PFSK-1 (cell line): ENCODE results near the gene LENG8.

Experiments
- FOXP2 ChIP-seq: optimal IDR thresholded peaks from 2 replicates; pipeline ENCODE3; 2011; ENCODE audit warnings: borderline replicate concordance, control low read depth, inconsistent platforms; ENCODE audit not compliant: insufficient read depth; ENCODE audit errors: extremely low read length, extremely low read depth
- POLR2AphosphoS5 ChIP-seq: IDR thresholded peaks from 2 replicates; pipeline ENCODE4 v1.6.1; 2012; ENCODE audit warnings: low read depth, mild to moderate bottlenecking, control low read depth, low read length, moderate library complexity
- REST ChIP-seq, 2 experiments: IDR thresholded peaks; 2 replicates each; pipeline versions ENCODE4 v1.6.1 to v1.8.0; 2011 to 2012; ENCODE audit warnings: low read depth in 2 of 2, low read length in 2 of 2, control low read depth in 1 of 2, inconsistent platforms in 1 of 2, mild to moderate bottlenecking in 1 of 2, moderate library complexity in 1 of 2; ENCODE audit not compliant: insufficient read depth in 1 of 2
- SIN3A ChIP-seq: IDR thresholded peaks from 2 replicates; pipeline ENCODE4 v1.6.1; 2012; ENCODE audit warnings: mild to moderate bottlenecking, low read length, moderate library complexity, borderline replicate concordance; ENCODE audit not compliant: insufficient read depth
- TAF1 ChIP-seq: IDR thresholded peaks from 2 replicates; pipeline ENCODE4 v1.6.1; 2012; ENCODE audit warnings: low read length, control low read depth, borderline replicate concordance; ENCODE audit not compliant: insufficient read depth

Gene LENG8

GRCh38 chr19:54415208-54415900, 33.6 kb upstream of the LENG8 start, which contains the start of gene TTYH1:
TTYH1 (plus strand) TSS chr19:54415464; CDS start chr19:54415553, 89 bp downstream.
- no peak for TF ChIP-seq FOXP2
- TF ChIP-seq REST (IDR thresholded peaks at IDR 0.05; ENCODE audit: insufficient read depth in 1 of 2, low read depth in 2 of 2, low read length in 2 of 2) = no peak
- no peak for TF ChIP-seq SIN3A
- no peak for TF ChIP-seq POLR2AphosphoS5
- TF ChIP-seq TAF1 = no peak

GRCh38 chr19:54415901-54416673, 32.9 kb upstream of the LENG8 start:
- TF ChIP-seq REST (IDR thresholded peaks at IDR 0.05; ENCODE audit: insufficient read depth in 1 of 2, low read depth in 2 of 2, low read length in 2 of 2) (no peak), FOXP2 (no peak), TAF1 (no peak), POLR2AphosphoS5 (no peak), SIN3A (no peak)

GRCh38 chr19:54416695-54417491, 32.1 kb upstream of the LENG8 start:
- TF ChIP-seq TAF1 (no peak), REST (IDR thresholded peaks at IDR 0.05; ENCODE audit: insufficient read depth in 1 of 2, low read depth in 2 of 2, low read length in 2 of 2) (no peak), POLR2AphosphoS5 (no peak), SIN3A (no peak), FOXP2 (no peak)

DNA sequence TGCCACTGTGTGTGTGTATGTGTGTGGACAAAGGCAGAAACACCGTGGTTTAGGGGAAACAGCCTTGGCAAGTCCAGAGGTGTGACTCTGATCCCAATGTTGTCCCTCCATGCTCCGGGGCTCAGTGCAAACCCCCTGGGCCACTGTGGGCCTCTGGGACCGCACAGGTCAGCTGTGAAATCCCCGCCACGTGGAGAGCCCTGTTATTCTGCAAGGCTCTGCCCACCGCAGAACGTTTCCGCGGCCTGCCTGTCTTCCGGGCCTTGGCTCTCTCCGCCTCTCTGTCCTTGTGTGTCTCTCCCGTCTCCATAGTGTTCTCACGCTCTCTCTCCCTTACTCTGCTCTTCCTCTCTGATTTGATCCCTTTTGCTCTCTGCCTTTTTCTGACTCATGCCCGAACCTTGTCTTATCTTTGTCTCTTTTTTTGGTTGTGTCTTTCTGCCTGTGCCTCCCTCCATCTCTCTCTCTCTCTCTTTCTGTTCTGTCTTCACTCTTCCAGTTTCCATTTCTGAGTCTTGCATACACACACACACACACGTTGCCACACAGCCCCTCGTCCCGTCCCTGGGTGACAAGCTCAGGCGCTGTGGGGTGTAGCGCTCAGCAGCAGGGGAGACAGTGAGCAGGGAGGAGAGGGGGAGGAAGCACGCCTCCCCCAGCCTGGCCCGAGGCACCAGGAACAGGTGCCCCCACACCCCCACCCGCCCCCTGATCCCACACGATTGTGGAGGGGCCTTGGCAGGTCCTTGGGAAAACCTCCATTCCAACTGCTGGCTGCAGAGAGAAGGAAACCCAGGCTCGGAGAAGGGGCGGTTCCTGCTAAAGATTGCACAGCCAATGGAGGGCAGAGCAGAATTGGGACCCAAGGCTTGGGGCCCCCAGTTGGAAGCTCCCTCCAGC, 30.7 kb upstream of the LENG8 start:
- TF ChIP-seq SIN3A (no peak), POLR2AphosphoS5 (no peak), REST (IDR thresholded peaks at IDR 0.05; ENCODE audit: insufficient read depth in 1 of 2, low read depth in 2 of 2, low read length in 2 of 2) (no peak), TAF1 (no peak), FOXP2 (no peak)
